GM18951 (cell line): Measurements from ENCODE around the gene PYGM.

Experiments used
- POLR2A ChIP-seq: IDR thresholded peaks from 4 replicates; pipeline ENCODE4 v1.6.1; 2011; ENCODE audit warnings: mild to moderate bottlenecking; ENCODE audit not compliant: insufficient read length, insufficient read depth; ENCODE audit errors: extremely low read depth
- in situ Hi-C: fragments of 300-500 bp; cut with MboI; formaldehyde crosslinking; loops from one replicate; pipeline ENCODE4 v1.12.0; 2022; ENCODE audit warnings: low sequenced_read_pairs, mixed read lengths, inconsistent platforms; ENCODE audit not compliant: unreplicated experiment

The PYGM gene

DNA sequence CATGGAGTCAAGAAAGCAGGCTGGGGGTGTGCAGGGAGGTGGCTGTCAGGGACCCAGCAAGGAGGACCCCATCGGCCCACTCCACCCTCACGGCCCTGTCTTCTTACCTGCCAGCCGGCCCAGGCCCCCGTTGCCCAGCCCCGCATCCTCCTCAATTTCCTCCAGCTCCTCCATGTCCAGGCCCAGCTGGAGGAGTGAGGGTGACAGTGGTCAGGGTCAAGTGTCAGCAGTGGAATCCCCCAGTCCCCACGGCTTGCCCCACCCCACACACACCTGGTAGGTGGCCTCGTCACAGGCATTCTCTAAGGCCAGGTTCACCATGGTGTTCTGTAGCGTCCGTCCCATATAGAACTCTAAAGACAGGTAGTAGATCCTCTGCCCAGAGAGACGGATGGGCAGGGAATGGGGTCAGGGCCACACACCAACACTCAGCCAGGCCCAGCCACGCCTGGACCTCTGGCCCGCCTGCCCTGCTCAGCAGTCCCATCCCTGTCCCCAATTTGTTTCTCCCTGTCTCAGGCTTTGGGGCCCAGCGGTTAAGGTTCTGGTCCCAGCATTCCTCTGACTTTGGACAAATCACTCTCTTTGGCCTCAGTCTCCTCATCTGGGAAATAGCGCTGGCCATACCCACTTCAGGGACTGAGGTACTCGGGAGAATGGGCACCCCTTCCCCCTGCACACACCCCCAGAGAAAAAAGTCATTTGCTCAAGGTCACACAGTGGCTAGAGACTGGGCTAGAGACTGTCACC is 1.3 kb downstream of the PYGM start:
- no peak for TF ChIP-seq POLR2A
- in situ Hi-C loops: no loop called here

DNA sequence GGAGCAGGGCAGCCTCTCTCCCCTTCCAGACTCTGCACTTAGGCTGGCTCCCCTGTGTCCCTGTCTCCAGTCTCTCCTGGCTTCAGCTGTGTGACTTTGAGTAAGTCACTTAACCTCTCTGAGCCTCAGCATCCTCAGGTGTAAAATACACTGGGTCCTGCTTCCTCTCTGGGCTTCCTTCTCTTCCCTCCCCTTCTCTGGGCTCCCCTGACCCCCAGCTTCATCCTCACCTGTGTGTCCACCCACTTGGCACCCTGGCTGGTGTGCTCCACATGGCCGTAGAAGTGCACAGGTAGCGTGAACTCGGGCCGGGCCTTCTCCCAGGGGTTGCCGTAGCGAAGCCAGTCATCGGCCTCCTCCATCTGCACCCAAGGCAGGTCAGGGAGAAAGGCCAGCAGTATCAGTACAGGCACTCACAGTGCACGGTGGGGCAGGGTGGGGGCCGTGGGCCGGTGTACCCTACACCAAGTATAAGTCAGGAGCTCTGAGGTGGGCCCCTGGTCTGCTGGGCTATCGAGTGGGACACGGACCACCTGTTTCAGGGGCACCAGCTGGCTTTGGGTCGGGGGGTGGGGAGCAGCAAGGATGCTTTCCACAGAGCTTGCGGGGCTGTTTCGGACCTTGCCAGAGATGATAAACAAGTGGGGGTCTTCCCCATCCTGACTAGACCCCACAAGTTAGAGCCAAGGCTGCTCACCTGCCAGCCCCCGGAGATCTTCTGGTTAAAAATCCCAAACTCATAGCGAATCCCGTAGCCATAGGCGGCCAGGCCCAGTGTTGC is 2.0 kb downstream of the PYGM start:
- no peak for TF ChIP-seq POLR2A
- in situ Hi-C loops: no loop called here

DNA sequence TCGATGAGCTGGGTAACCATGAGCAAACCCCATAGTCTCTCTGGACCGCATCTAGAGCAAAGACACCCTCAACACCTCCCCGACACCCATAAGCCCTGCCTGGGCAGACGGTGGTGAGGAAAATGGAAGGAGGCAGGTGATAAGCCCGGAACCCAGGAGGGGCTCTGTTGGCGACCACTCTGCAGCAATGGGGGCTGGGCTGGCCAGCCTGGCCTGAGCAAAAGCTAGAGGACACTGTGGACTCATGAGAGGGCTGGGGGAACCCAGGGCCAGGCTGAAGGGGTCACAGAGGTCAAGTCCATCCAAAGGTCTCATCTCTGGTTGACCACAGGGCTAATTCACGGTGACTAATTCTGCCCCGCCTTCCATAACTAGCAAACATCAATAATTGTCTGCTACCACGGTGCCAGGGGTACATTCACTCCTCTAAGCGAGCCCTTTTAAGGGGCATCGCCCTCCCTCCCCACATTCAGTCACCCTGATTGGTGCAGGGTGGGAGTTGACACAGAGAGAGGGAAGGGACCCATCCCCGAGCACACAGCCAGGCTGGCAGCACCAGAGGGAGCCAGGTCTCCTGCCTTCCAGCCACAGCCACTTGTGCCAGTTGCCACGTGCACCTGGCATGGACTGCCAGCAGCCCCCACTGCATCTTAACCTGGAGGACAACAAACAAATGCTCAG is 4.0 kb downstream of the PYGM start:
- TF ChIP-seq POLR2A: no peak
- in situ Hi-C loops: no loop called here

DNA sequence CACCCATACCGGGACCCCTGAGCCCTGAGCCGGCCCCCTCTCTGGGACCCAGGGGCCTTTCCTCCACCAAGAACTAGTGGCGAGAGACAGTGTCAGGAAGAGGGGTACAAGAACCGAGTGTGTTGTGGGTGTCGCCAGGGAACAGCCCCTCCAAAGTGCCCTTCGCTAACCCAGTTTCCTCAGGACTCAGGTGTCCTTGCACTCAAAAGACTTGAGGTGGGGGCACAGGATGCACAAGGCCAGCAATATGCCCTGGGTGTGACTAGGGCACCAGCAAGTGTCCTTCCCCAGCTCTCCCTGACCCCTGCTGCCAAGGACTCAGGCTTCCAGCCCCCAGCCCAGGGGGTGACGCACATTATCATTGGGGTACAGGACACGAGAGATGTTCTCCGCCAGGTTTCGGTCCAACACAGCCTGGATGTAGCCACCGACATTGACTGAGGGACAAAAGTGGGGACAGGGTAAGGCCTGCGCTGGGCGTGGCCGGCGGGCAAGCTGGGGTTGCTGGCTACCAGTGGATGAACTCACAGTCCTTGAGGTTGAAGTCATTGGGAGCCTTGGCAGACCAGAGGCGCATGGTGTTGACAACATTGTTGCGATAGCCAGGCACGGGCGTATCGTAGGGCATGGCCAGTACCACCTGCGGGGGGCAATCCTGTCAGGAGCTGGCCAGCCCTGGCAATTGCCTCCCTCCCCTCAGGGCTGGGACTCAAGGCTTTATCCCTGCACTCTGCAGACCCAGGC is 4.7 kb downstream of the PYGM start:
- TF ChIP-seq POLR2A: no peak
- in situ Hi-C loops: no loop called here

- in situ Hi-C loops: no loop called here
- no peak for TF ChIP-seq POLR2A
These were observed 5.5 kb downstream of the PYGM start for GRCh38 chr11:64754124-64754918.

DNA sequence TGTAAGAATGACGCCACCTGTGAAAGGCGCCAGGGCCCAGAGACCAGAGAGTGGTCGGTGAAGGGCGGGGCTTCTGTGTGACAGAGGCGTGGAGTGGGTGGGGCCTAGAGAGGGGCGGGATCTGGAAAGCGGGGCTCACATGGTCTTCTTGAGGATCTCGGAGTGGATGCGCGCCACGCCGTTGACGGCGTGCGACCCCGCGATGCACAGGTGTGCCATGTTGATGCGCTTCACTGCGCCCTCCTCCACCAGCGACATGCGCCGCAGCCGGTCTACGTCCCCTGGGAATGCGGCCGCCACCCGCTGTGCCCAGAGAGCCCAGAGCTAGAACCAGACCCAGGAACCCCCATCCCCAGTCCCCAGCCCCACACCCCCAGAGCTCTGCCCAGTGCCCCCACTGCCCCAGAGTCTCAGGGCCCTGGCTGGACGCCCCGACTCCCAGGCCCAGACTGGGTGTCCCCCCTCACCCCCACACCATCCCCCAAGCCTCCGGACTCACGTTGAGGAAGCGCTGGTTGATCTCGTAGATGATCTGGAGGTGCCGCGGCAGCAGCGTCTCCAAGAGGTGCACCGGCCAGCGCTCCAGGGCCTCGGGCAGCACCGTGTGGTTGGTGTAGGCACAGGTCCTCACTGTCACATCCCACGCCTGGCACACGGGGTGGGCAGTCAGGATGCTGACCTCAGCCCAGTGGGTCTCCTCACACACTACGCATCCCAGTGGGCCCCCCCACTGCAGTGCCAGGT is 6.2 kb downstream of the PYGM start:
- in situ Hi-C loops: no loop called here
- TF ChIP-seq POLR2A: no peak

GRCh38 chr11:64753019-64753379 is 6.8 kb downstream of the PYGM start:
- in situ Hi-C loops: no loop called here
- TF ChIP-seq POLR2A: no peak

DNA sequence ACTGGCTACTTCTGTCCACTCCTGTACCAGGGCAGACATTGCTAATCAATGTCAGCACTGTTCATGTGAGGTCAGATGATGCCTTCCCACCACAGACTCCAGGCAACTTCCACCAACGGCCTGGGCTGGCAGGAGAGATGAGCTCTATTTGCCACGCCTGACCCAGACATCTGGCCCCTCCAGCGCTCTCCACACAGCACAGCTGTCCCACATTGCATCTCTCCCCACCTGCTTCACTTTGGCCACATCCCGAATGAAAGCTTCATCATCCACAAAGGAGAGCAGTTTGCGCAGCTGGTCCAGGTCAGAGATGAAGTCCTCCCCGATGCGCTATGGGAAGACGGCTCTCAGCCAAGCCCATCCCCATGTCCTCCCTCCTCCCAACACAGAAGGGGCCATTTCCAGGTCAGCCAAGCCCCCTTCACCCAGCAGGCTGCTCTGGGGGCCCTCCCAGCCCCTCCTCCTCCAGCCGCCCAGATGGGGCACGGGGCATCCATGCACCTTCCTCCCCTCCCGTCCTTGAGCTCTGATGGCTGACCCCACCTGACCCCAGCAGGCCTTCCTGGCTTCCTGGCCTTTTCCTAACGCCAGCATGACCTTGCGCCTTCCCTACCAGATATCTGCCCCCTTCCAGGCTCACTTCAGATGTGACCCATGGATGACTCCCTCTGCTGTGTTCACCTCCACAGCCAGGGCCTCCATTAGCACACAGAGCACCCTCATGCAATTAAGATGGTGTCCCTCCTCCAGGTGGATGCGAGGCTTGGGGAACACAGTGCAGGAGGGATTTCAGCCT is 7.4 kb downstream of the PYGM start:
- no peak for TF ChIP-seq POLR2A
- in situ Hi-C loops: no loop called here

GRCh38 chr11:64751580-64751979 is 8.2 kb downstream of the PYGM start:
- TF ChIP-seq POLR2A: no peak
- in situ Hi-C loops: no loop called here

DNA sequence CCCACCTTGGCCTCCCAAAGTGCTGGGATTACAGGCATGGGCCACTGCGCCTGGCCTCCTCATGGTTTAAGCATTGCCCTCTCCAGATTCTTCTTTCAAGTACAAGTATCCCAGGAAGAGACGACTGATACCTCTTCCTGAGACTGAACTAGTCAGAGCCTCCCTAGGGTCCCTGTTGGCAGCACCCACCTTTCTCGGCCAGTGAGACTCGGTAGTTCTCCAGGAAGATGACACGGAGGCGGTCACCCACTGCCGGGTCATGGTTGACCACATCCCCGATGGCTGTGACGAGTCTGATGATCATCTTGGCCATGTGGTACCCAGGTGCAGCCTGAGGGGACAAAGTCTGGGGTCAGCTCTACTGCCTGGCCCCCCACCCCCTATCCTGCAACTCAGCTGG is 8.6 kb downstream of the PYGM start:
- no peak for TF ChIP-seq POLR2A
- in situ Hi-C loops: no loop called here
